ENCODE results near the gene ADARB2. TPM values are rescaled to one million over a fixed set of nuclear protein-coding genes. Genes with fewer than 3 reads are reported as not detected.
"Not testable (repeated sequence)": the region's sequence is repeated elsewhere in the genome, so short reads cannot be mapped to it uniquely, and the experiment has no call there.

Gene ADARB2
- polyA plus RNA-seq, 3 donors = not detected

DNA sequence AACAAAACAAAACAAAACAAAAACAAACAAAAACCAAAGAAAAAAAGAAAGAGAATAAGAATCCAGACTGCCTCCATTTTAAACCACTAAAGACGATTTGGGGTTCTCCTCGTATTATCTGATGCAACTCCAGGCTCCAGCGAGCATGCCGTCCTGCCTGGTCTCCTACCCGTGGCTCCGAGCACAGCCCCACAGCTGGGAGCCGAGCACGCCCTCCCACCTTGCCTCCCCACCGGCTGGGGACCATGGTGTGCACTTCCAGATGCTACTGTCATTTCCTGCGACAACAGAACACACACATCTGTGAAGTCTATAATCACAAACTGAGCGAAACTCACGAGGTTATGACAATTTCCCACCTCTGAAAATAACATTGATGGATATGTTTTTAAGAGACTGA lies 113.1 kb downstream of the ADARB2 start:
- no peaks in the 10 kb centered on the region for H3K4me1 Mint-ChIP-seq
- Histone ChIP-seq H3K36me3 (replicated peaks in 1 of 2; ENCODE audit: control insufficient read depth in 1 of 2, insufficient read depth in 2 of 2, low read length in 2 of 2) (no peaks in the 10 kb centered on the region), H3K27me3 (ENCODE audit: control insufficient read depth in 2 of 2, insufficient read depth in 2 of 2, low read length in 2 of 2) (no peaks in the 10 kb centered on the region), H3K27ac (ENCODE audit: low read depth in 1 of 2, low read length in 2 of 2) (no peak overlapping the region), H3K9me3 (replicated peaks in 1 of 2; ENCODE audit: control insufficient read depth in 1 of 2, insufficient read depth in 1 of 2, low read length in 2 of 2) (peaks cover 0 to 6% of the 10 kb centered on the region in 2 donors), H2AFZ (ENCODE audit: insufficient read depth, low read depth, low read length, poor library complexity, severe bottlenecking) (no peak overlapping the region), H3K4me1 (ENCODE audit: control insufficient read depth in 1 of 2, insufficient read depth in 2 of 2, low read length in 2 of 2) (no peaks in the 10 kb centered on the region), H3K4me2 (replicated peaks; ENCODE audit: extremely low read depth, low read length, poor library complexity, severe bottlenecking) (no peak overlapping the region), H3K9ac (ENCODE audit: insufficient read depth, low read length, poor library complexity, severe bottlenecking) (no peak overlapping the region), H3K79me2 (ENCODE audit: insufficient read depth, low read length) (no peaks in the 10 kb centered on the region), H4K20me1 (ENCODE audit: insufficient read depth, low read length) (no peaks in the 10 kb centered on the region), H3K4me3 (replicated peaks in 1 of 3; ENCODE audit: low read depth in 2 of 3, low read length in 3 of 3) (no peak overlapping the region)
- TF ChIP-seq, protein P1, sequence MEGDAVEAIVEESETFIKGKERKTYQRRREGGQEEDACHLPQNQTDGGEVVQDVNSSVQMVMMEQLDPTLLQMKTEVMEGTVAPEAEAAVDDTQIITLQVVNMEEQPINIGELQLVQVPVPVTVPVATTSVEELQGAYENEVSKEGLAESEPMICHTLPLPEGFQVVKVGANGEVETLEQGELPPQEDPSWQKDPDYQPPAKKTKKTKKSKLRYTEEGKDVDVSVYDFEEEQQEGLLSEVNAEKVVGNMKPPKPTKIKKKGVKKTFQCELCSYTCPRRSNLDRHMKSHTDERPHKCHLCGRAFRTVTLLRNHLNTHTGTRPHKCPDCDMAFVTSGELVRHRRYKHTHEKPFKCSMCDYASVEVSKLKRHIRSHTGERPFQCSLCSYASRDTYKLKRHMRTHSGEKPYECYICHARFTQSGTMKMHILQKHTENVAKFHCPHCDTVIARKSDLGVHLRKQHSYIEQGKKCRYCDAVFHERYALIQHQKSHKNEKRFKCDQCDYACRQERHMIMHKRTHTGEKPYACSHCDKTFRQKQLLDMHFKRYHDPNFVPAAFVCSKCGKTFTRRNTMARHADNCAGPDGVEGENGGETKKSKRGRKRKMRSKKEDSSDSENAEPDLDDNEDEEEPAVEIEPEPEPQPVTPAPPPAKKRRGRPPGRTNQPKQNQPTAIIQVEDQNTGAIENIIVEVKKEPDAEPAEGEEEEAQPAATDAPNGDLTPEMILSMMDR (IDR thresholded peaks at IDR 0.05) = no peak
- no peak overlapping the region for H3K4me3 Mint-ChIP-seq
- intact Hi-C loops (cut with micrococcal nuclease) = no loop called here
- peaks cover 0 to 7% (median 2%) of the 10 kb centered on the region in 7 donors for H3K9me3 Mint-ChIP-seq
- no peaks in the 10 kb centered on the region for H3K36me3 Mint-ChIP-seq
- peaks cover 0 to 2% (median 2%) of the 10 kb centered on the region in 3 donors for H3K27me3 Mint-ChIP-seq (ENCODE audit: low read depth in 3 of 3)
- no peak for DNase-seq
- 77% methylated on average over 9 of the region's 12 CpGs for WGBS (ENCODE audit: insufficient coverage)
- H3K27ac Mint-ChIP-seq = no peak overlapping the region

DNA sequence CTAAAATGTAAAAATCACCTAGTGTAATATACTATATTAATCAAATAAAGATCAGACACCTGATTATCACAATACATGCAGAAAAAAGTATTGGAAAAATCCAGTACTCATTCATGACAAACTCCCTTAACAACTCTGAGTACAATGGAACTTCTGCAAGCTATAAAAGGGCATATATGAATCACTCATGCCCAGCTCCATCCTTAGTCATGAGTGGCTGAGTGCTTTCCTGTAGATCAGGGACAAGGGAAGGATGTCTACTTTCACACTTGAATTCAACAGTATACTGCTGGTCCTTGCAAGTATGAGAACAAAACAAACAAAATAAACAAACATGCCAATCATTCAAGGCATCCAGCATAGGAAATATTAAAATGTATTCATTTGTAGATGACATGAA lies 116.5 kb downstream of the ADARB2 start:
- TF ChIP-seq, protein P1 (IDR thresholded peaks at IDR 0.05) = no peak
- Mint-ChIP-seq H3K27ac (no peak overlapping the region), H3K27me3 (ENCODE audit: low read depth in 3 of 3) (peaks cover 2 to 4% (median 2%) of the 10 kb centered on the region in 3 donors), H3K9me3 (peaks cover 2 to 10% (median 2%) of the 10 kb centered on the region in 7 donors), H3K4me1 (no peaks in the 10 kb centered on the region), H3K4me3 (no peak overlapping the region), H3K36me3 (no peaks in the 10 kb centered on the region)
- intact Hi-C loops (cut with micrococcal nuclease) = no loop called here
- DNase-seq = no peak
- no peaks in the 10 kb centered on the region for H3K27me3 ChIP-seq (ENCODE audit: control insufficient read depth in 2 of 2, insufficient read depth in 2 of 2, low read length in 2 of 2)
- no peaks in the 10 kb centered on the region for H3K79me2 ChIP-seq (ENCODE audit: insufficient read depth, low read length)
- H3K36me3 ChIP-seq (replicated peaks in 1 of 2; ENCODE audit: control insufficient read depth in 1 of 2, insufficient read depth in 2 of 2, low read length in 2 of 2) = no peaks in the 10 kb centered on the region
- no peak overlapping the region for H3K27ac ChIP-seq (ENCODE audit: low read depth in 1 of 2, low read length in 2 of 2)
- H3K4me1 ChIP-seq (ENCODE audit: control insufficient read depth in 1 of 2, insufficient read depth in 2 of 2, low read length in 2 of 2) = no peaks in the 10 kb centered on the region
- H4K20me1 ChIP-seq (ENCODE audit: insufficient read depth, low read length) = no peaks in the 10 kb centered on the region
- no peak overlapping the region for H3K9ac ChIP-seq (ENCODE audit: insufficient read depth, low read length, poor library complexity, severe bottlenecking)
- H3K4me3 ChIP-seq (replicated peaks in 1 of 3; ENCODE audit: low read depth in 2 of 3, low read length in 3 of 3) = no peak overlapping the region
- H3K4me2 ChIP-seq (replicated peaks; ENCODE audit: extremely low read depth, low read length, poor library complexity, severe bottlenecking) = no peak overlapping the region
- peaks cover 0 to 6% of the 10 kb centered on the region in 2 donors for H3K9me3 ChIP-seq (replicated peaks in 1 of 2; ENCODE audit: control insufficient read depth in 1 of 2, insufficient read depth in 1 of 2, low read length in 2 of 2)
- no peak overlapping the region for H2AFZ ChIP-seq (ENCODE audit: insufficient read depth, low read depth, low read length, poor library complexity, severe bottlenecking)

DNA sequence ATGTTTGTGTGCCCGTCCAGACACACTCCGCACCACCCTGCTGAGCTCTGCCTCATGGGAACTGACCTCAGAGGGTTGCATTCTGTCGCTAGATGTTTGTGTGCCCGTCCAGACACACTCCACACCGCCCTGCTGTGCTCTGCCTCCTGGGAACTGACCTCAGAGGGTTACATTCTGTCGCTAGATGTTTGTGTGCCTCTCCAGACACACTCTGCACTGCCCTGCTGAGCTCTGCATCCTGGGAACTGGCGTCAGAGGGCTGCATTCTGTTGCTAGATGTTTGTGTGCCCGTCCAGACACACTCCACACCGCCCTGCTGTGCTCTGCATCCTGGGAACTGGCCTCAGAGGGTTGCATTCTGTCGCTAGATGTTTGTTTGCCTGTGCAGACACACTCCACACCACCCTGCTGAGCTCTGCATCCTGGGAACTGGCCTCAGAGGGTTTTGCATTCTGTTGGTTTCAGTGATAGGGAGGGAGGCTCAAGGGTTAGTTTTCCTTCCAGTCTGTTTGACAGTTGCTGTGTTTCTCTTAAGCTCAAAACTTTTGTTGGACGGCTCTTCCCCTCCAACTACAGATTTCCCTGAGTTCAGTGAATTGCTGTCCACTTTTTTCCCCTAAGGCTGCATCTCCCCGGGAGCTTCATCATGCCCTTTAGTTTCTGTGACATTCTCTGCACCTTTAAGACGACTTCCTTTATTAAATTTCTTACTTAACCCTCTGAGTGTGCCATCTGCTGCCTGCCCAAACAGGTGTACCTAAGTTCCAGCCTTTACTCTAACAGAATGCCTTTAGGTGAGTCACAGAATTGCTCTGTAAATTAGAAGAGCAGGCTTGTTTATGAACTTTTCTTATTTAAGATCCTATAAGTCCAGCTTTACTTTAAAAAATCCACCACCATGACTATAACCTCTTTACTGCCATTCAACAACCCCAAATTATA lies 119.7 kb downstream of the ADARB2 start:
- H3K27ac Mint-ChIP-seq, H3K4me1 Mint-ChIP-seq: not testable (repeated sequence)

More for the DNA sequence above, 119.7 kb downstream of the ADARB2 start:
- 44% methylated on average over 9 of the region's 13 CpGs for WGBS (ENCODE audit: insufficient coverage)
- H3K4me2 ChIP-seq (replicated peaks; ENCODE audit: extremely low read depth, low read length, poor library complexity, severe bottlenecking); H3K27ac ChIP-seq (ENCODE audit: low read depth in 1 of 2, low read length in 2 of 2); DNase-seq; H3K9me3 Mint-ChIP-seq; H2AFZ ChIP-seq (ENCODE audit: insufficient read depth, low read depth, low read length, poor library complexity, severe bottlenecking); intact Hi-C loops (cut with micrococcal nuclease); H3K9ac ChIP-seq (ENCODE audit: insufficient read depth, low read length, poor library complexity, severe bottlenecking); H3K27me3 ChIP-seq (ENCODE audit: control insufficient read depth in 2 of 2, insufficient read depth in 2 of 2, low read length in 2 of 2); H3K36me3 ChIP-seq (replicated peaks in 1 of 2; ENCODE audit: control insufficient read depth in 1 of 2, insufficient read depth in 2 of 2, low read length in 2 of 2); H3K9me3 ChIP-seq (replicated peaks in 1 of 2; ENCODE audit: control insufficient read depth in 1 of 2, insufficient read depth in 1 of 2, low read length in 2 of 2); H3K79me2 ChIP-seq (ENCODE audit: insufficient read depth, low read length); H3K4me1 ChIP-seq (ENCODE audit: control insufficient read depth in 1 of 2, insufficient read depth in 2 of 2, low read length in 2 of 2); H3K4me3 ChIP-seq (replicated peaks in 1 of 3; ENCODE audit: low read depth in 2 of 3, low read length in 3 of 3); H3K4me3 Mint-ChIP-seq; H3K36me3 Mint-ChIP-seq; H4K20me1 ChIP-seq (ENCODE audit: insufficient read depth, low read length); H3K27me3 Mint-ChIP-seq (ENCODE audit: low read depth in 3 of 3): not testable (repeated sequence)
